GM06990 (cell line): ENCODE data around the gene SMTNL2.

ENCODE experiments used
- DNase-seq: peaks from one replicate; pipeline ENCODE4 v3.0.0-alpha.2; 2011; ENCODE audit not compliant: insufficient read length; ENCODE audit errors: extremely low read depth
- H3K27me3 ChIP-seq: replicated peaks from 2 replicates; pipeline ENCODE4 v1.6.0; 2011; ENCODE audit warnings: low read length; ENCODE audit not compliant: control insufficient read depth, insufficient read depth
- H3K36me3 ChIP-seq: 2 replicates; pipeline ENCODE4 v1.5.1; 2011; ENCODE audit warnings: low read length; ENCODE audit not compliant: control insufficient read depth, insufficient read depth
- H3K4me3 ChIP-seq: replicated peaks from 2 replicates; pipeline ENCODE4 v1.5.1; 2011; ENCODE audit warnings: low read depth, mild to moderate bottlenecking, control low read depth, low read length
- CTCF ChIP-seq: IDR thresholded peaks from 2 replicates; pipeline ENCODE4 v1.5.1; 2011; ENCODE audit warnings: low read length, control low read depth, mild to moderate bottlenecking, inconsistent platforms; ENCODE audit not compliant: insufficient read depth, poor library complexity, severe bottlenecking

SMTNL2 gene

DNA sequence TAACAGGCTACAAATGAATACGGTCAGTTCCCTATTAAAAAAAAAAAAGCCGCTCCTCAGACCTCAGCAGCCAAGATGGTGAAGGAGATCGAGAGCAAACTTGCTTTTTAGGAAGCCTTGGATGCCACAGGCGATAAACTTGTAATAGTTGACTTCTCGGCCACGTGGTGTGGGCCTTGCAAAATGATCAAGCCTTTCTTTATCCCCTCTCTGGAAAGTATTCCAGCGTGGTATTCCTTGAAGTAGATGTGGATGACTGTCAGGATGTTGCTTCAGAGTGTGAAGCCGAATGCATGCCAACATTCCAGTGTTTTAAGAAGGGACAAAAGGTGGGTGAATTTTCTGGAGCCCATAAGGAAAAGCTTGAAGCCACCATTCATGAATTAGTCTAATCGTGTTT lies 12.2 kb upstream of the SMTNL2 start:
- H3K27me3 ChIP-seq, result no peaks in the 10 kb centered on the region
- no peak for DNase-seq
- H3K36me3 ChIP-seq, result no peaks in the 10 kb centered on the region
- no peak for TF ChIP-seq CTCF
- no peak overlapping the region for H3K4me3 ChIP-seq

DNA sequence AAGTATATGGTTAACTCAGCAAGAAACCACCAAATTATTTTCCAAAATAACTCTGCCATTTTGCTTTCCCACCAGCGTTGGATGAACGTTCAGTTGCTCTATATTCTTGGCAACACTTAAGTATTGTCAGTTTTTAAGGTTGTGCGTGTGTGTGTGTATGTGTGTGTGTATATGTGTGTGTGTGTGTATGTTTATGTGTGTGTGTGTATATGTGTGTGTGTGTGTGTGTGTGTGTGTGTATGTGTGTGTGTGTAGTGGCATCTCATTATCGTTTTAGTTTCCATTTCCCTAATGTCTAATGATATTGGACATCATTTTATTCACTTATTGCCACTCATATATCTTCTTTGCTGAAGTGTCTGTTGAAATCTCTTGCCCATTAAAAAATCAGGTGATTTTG lies 11.2 kb upstream of the SMTNL2 start:
- no peak for DNase-seq
- no peak overlapping the region for H3K4me3 ChIP-seq
- no peak for TF ChIP-seq CTCF
- no peaks in the 10 kb centered on the region for H3K27me3 ChIP-seq
- H3K36me3 ChIP-seq, result no peaks in the 10 kb centered on the region

GRCh38 chr17:4573669-4574068 lies 10.7 kb upstream of the SMTNL2 start:
- H3K4me3 ChIP-seq, result no peak overlapping the region
- H3K36me3 ChIP-seq, result no peaks in the 10 kb centered on the region
- H3K27me3 ChIP-seq, result no peaks in the 10 kb centered on the region
- no peak for TF ChIP-seq CTCF
- DNase-seq, result no peak

DNA sequence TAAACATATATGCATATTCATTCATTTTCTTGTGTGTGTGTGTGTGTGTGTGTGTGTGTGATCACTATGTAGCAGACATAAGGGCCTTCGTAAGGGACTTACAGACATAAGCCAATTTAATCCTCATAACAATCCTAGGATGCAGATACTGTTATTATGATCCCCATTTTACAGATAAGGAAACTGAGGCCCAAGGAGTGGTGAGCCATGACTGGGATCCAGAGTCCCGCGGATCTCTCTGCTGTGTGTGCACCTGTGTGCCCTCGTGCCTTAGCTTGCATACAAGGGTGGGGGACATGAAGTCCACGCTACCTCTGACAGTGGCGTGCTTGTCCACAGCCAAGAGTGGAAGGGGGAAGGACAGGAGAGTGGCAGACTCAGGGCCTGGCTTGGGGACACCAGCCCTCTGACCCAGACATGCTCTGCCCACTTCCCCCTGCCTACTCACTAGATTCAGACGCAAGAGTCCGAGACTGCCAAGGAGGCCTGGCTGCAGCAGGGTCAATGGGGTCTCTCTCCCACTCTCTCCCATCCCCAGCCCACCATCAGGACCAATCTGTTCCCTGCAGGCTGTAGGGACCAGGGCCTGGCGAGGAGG lies 9.8 kb upstream of the SMTNL2 start:
- no peak for TF ChIP-seq CTCF
- H3K36me3 ChIP-seq, result no peaks in the 10 kb centered on the region
- no peaks in the 10 kb centered on the region for H3K27me3 ChIP-seq
- no peak overlapping the region for H3K4me3 ChIP-seq
- DNase-seq, result no peak

- no peak for TF ChIP-seq CTCF
- DNase-seq, result no peak
- no peak overlapping the region for H3K4me3 ChIP-seq
Measured at GRCh38 chr17:4576161-4576558, 8.2 kb upstream of the SMTNL2 start.

More at GRCh38 chr17:4576161-4576558, 8.2 kb upstream of the SMTNL2 start:
- Histone ChIP-seq H3K36me3 (no peaks in the 10 kb centered on the region), H3K27me3 (no peaks in the 10 kb centered on the region)
